Ishikawa (cell line): ENCODE measurements around the gene MED12L.

Experiments
- EP300 ChIP-seq: IDR thresholded peaks from 2 replicates; pipeline ENCODE4 v1.6.1; 2012; ENCODE audit warnings: borderline replicate concordance
- TAF1 ChIP-seq: IDR thresholded peaks from 2 replicates; pipeline ENCODE4 v1.6.1; 2012; ENCODE audit warnings: low read depth, mild to moderate bottlenecking
- YY1 ChIP-seq: IDR thresholded peaks from 2 replicates; pipeline ENCODE4 v1.6.1; 2012; ENCODE audit warnings: low read depth
- TF ChIP-seq, protein P1 (sequence below): IDR thresholded peaks from 2 replicates; pipeline ENCODE4 v1.6.1; 2012
- TF ChIP-seq, protein P2 (sequence below): IDR thresholded peaks from 2 replicates; pipeline ENCODE4 v1.6.1; 2012; ENCODE audit warnings: low read depth, mild to moderate bottlenecking

DNA sequence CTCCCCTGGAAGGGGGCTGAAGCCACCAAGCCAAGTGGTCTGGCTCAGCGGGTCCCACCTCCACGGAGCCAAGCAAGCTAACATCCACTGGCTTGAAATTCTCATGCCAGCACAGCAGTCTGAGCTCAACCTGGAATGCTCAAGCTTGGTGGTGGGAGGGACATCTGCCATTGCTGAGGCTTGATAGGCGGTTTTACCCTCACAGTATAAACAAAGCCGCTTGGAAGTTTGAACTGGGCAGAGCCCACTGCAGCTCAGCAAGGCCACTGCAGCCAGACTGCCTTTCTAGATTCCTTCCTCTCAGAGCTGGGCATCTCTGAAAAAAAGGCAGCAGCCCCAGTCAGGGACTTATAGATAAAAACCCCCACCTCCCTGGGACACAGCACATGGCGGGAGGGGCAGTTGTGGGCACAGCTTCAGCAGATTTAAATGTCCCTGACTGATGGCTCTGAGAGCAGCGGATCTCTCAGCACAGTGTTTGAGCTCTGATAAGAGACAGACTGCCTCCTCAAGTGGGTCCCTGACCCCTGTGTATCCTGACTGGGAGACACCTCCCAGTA is 398.6 kb downstream of the MED12L start:
- TF ChIP-seq, protein P1, sequence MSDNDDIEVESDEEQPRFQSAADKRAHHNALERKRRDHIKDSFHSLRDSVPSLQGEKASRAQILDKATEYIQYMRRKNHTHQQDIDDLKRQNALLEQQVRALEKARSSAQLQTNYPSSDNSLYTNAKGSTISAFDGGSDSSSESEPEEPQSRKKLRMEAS: no peak
- TF ChIP-seq EP300 (no peak), YY1 (no peak), TAF1 (no peak)
- TF ChIP-seq, protein P2, sequence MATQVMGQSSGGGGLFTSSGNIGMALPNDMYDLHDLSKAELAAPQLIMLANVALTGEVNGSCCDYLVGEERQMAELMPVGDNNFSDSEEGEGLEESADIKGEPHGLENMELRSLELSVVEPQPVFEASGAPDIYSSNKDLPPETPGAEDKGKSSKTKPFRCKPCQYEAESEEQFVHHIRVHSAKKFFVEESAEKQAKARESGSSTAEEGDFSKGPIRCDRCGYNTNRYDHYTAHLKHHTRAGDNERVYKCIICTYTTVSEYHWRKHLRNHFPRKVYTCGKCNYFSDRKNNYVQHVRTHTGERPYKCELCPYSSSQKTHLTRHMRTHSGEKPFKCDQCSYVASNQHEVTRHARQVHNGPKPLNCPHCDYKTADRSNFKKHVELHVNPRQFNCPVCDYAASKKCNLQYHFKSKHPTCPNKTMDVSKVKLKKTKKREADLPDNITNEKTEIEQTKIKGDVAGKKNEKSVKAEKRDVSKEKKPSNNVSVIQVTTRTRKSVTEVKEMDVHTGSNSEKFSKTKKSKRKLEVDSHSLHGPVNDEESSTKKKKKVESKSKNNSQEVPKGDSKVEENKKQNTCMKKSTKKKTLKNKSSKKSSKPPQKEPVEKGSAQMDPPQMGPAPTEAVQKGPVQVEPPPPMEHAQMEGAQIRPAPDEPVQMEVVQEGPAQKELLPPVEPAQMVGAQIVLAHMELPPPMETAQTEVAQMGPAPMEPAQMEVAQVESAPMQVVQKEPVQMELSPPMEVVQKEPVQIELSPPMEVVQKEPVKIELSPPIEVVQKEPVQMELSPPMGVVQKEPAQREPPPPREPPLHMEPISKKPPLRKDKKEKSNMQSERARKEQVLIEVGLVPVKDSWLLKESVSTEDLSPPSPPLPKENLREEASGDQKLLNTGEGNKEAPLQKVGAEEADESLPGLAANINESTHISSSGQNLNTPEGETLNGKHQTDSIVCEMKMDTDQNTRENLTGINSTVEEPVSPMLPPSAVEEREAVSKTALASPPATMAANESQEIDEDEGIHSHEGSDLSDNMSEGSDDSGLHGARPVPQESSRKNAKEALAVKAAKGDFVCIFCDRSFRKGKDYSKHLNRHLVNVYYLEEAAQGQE: no peak
